GM19324 (cell line): ENCODE measurements around the gene CHST11.

Source experiments
- ATAC-seq: cut with Tn5 transposase; IDR thresholded peaks from one replicate; pipeline ENCODE4 v1.9.1; 2021; ENCODE audit warnings: mild to moderate bottlenecking, moderate library complexity; ENCODE audit not compliant: unreplicated experiment, low FRiP score

The CHST11 gene

DNA sequence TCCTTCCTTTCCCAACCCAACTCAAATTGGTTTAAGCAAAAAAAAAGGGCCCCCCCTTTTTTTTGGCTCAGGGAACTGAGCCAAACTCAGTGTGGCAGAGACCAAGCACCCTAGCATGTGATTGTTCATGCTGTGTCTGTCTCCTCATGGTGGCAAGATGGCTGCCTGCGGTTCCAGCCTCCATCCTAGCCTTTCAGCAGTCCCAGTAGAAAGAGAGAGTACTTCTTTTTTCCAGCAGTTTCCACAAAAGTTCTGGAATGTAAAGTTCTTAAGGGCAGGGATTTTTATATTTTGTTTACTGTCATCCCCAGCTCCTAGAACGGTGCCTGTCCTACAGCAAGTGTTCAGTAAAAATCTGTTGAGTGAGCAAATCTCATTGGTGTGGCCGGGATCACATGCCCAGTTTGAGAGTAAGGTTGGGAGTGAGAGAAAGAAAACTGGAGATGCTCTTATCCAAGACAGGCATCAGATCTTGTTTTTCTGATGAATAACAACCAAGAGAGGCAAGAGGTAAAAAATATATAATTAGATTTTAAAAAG, 22.4 kb downstream of the CHST11 start:
- ATAC-seq: no peak

DNA sequence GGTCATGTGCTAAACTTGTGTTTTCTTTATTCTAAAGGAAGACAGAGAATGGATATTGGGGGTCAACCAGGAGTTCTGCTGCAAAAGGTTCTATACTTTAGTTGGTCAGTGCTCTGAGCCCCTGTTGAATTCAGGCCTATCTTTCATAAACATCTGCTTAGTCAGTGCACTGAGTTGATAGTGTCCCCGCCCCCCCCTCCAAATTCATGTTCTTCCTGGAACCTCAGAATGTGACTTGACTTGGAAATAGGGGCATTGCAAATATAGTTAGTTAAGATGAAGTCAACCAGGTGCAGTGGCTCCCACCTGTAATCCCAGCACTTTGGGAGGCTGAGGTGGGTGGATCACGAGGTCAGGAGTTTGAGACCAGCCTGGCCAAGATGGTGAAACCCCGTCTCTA, 23.3 kb downstream of the CHST11 start:
- no peak for ATAC-seq

DNA sequence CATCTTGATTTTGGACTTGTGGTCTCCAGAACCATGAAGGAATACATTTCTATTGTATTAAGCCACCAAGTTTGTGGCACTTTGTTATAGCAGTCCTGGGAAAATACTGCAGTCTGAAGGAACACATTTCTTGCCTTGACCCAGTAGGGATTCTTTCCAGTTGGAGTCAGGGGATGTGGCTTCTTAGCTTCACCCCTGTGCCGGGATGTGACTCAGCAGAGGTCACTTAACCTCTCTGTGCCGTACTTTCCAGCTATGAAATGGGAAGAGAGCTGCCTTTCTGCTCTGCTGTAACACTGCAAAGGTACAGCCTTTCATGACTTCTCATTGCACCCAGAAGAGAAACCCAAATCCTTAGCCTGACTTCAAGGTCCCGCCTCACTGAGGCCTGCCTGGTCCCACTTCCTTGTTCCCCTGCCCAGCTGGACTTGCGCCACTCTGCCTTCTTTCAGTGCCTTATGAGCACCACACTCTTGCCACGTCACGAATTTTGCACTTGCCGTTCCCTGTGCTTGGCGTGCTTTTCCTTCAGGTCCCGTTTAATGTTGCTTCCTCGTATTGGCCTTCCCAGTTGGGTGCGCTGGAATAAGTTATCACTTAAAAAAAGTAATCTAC, 24.2 kb downstream of the CHST11 start:
- no peak for ATAC-seq

DNA sequence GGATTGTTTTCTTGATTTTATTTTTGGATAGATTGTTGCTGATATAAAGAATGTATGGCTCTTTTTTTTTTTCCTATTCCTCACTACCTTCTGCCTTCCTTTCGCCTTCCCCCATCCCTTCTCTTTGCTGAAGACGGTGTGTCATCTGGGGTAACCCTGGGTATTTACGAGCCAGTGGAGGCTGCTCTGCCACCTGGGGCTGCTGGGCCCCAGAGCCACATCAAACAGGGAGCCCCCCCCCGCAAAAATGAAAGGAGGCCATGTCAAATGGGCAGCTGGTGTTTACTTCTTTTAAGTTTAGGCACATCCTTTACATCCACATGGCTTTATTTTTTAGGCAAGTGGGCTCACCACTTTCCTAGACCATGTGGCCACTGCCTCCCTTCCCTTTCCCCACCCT, 25.4 kb downstream of the CHST11 start:
- ATAC-seq: no peak

DNA sequence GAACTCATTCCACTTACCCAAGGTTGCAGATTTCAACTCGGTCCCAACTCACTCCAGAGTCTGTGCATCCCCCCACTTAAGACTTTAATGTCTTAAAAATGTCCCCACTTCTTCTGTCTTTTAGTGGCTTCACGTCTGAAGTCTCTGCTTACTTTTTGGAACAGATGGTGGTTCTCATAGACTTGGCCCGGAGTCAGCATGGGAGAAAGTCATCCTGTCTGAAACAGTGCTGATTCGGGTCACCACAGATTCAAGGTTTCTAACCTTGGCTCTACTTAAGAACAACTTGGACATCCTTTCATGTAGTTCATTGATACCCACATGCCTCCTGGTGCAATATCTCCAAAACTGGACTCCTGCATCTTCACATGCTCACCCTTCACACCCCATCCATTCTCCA, 26.0 kb downstream of the CHST11 start:
- no peak for ATAC-seq

DNA sequence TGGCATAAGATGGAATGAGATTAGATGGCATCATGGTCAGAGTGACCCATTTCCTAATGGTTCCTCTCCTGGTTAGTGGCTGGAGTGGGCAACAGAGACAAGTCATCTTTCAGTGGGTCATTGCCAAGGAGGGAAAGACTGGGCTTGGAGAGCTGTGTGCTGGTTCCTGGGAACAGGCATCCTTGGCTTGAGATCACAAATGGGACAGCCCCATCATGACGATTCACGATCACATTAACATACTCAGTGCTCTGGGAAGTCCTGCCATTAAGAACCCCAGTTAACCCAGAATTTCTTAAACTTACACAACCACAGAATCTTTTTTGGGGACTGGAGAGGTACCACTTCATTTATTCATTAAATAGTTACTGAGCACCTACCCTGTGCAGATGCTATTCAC, 27.3 kb downstream of the CHST11 start:
- ATAC-seq: no peak

DNA sequence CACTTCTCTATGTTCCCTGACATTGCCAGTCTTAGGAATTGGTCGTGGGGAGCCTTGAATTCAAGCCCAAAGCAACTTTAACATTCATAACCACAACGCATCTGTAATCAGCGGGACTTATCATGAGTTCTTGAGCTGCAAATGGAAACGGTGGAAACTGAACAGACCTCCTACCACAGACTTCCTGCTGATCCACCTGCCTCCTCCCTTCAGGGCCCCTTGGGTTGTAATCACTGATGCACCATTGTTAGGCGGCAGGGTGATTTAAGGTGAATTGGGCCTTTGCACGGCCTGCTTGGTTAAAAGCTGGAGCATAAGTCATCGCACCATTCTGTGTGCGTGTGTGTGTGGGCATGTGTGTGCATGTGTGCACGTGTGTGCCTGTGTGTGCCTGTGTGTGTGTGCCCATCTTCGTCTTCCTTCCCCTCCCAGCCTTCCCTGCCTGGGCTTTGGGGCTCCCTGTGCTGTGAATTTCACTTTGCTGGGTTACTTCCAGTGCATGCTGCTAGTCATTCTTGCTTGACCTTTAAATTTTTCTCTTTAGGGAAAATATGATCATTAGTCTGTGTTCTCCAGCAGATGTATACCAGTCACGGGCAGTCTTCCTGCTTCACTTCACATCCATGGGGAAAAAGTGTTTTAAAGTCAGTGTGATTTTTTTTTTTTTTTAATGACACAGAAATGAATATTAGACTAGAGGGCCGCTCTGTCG, 29.1 kb downstream of the CHST11 start:
- no peak for ATAC-seq

DNA sequence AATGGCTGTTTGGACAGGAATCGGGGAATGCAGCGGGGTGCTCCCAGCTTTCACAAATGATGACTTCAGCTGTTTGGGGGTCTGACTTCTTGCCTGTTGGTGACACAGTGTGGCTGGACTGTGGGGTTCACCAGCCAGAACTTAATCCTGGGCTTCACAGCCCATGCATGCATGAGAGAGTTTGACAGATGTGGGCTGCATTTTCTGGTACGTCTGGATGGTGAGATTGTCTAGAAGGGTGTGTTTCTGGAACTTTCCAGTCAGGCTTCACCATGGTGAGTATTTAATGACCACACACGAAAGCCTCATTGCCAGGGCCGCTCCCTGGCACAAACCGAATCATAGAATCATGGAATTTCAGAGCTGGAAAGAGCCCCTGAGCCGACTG, 29.6 kb downstream of the CHST11 start:
- no peak for ATAC-seq

DNA sequence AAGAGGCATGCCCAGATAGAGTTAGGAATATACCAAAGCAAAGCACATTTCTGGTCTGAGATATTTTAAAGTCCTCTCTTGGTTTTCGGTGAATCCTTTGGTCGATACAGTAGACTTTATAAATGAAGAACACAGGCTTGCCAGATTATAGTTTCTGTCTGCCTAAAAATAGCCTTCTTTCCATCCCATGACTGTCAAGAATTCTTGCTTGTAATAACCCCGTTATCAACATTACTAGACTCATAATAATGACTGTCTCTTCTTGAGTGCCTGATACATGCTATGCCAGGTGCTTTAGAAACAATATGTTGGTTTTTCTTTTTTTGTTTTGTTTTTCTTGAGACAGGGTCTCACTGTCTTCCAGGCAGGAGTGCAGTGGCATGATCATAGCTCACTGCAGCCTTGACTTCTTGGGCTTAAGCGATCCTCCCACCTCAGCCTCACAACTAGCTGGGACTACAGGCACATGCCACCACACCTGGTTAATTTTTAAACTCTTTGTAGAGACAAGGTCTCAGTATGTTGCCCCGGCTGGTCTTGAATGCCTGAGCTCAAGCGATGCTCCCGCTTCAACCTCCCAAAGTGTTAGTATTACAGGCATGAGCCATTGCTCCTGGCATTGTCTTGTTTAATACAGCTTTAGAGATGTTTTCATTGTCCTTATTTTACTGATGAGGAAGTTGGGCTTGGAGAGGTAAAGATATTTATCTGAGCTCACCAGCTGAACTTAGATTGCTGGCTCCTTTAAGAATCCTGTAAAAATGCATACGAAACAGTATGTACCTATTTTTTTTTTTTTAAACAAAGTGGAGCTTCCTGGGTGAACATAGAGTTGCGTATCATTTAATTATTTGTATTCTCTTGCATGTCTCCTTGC, 30.4 kb downstream of the CHST11 start:
- ATAC-seq: no peak

DNA sequence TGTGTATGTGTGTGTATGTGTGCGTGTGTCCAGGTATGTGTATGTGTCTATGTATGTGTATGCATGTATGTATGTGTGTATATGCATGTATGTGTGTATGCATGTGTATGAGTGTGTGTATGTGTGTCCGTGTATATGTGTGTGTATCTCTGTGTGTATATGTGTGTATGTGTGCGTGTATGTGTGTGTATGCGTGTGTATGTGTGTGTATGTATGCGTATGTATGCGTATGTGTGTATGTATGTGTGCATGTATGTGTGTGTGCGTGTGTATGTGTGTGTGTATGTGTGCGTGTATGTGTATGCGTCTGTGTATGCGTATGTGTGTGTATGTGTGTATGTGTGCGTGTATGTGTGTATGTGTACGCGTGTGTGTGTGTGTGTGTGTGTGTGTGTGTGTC, 31.6 kb downstream of the CHST11 start:
- ATAC-seq: no peak

DNA sequence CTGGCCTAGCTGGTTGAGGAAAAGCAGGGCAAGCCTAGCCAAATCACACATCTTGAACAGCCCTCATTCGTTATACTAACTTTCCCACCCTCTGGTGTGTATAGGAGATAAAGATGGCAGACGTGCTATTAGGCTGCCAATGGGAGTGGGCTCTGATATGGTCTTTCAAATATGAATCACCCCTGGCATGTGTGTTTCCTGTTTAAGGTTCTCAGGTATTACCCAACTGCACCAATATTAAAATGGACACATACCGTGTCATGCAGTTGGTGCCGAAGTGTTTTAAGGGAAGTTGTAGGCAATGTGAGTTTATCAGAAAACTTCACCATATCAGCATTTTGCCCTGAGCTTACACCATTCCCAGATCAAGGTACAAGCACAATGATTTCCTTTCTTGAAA, 33.4 kb downstream of the CHST11 start:
- no peak for ATAC-seq

DNA sequence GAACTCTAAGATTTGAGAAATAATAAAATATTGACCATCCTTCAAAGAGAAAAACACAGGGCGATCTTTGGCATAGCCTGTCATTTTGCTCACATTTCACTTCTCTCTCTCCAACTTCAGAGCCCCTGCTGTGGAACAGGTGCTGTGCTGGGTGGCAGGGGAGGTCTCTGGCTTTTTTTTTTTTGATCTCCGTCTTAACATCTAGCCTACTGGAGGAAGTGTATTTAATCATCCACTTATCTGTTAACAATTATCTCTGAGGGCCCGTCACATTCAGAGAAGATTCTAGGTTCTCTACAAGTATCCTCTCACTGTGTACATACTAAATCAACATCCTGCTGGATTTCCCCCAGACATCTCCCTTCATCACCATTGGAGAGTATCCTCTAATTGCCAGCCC, 34.1 kb downstream of the CHST11 start:
- no peak for ATAC-seq

DNA sequence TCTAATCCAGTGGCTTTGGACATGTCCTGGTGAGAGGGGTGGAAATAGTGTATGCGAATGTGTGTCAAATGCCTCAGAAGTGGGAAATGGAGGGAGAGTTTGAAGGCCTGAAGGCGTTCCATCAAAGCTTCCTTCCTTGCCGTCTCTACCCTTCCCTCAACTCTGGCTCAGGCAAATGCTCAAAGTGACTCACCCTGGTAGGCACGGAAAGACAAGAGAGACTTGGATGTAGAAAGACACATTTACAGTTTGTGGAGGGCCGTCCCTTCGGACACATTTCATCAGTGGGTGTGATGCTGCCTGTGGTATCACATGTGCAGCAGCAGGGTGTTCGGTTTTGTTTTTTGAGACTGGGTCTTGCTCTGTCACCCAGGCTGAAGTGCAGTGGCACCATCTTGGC, 36.7 kb downstream of the CHST11 start:
- ATAC-seq: no peak

DNA sequence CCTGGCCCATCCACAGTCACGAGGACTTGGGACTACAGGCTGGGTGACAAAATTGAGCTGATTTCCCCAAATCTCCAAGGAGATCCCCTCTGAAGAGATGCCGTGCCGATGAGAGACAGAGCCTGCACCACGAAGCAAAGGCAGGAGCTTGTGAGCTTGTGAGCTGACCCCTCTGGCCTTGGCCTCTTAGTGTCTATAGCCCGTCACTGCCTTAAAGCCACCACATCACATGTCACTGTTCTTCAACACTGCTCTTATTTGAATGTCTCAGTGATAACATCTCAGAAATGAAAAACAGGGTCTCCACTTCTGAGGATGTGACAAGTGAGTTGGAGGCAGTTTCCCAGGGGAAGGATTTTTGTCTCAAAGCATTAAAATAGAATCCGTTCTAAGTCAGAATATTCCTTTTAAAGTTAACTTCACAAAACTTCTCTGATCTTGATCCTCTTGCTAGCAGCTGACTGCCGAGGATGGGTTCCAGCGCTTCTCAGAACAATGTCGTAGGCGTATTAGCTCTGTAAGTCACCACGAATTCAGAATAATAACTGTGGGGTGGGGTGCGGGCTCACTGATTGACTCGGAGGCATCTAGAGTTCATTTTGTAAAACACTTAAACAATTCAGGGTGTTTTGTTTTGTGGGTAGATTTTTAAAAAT, 37.5 kb downstream of the CHST11 start:
- no peak for ATAC-seq

DNA sequence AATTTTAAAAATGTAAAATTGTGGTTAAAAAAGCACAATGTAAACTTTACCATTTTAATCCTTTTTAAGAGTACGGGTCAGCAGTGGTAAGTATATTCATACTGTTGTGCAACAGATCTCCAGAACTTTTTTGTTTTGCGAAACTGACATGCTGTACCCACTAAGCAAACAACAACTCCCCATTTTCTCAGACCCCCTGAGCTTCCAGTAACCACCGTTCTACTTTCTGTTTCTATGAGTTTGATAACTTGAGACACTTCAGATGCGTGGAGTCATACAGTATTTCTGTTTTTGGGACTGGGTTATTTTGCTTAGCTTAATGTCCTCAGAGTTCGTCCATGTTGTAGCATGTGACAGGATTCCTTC, 38.0 kb downstream of the CHST11 start:
- ATAC-seq: no peak

DNA sequence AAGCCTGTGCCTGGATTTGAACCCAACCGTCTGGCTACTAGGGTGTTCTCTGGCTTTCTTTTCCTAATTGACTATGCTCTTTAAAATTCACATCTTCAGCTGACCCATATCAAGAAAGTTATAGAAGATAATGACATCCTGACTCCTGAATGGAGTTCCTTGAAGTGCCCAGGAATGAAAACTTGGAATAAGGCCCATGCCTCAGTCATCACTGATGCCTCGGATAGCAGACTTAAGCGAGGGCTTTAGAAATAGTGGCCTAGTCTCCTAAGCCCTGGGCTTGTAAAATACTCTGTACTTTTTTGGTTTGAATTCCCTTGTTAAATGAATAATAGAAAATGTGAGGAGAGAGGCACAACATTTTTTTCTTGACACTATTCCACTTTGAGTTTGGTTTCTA, 39.0 kb downstream of the CHST11 start:
- ATAC-seq: no peak

DNA sequence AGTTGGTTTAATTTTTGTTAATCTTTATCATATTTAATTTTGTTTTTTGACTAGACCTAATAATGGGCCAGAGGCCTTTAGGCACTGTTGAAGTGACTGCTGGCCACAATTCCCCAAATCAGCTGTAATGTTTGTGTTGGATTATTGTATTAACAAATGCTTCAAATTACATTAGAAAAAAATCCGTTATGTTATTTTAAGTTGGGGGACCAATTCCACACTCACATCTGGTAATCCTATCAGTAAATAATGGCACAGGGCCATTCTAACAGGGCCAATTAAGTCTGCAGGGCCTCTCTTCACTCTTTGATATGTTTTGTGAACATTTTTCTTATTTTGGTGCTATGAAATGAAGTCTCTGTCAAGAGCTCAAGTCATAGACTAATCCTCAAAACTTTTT, 39.6 kb downstream of the CHST11 start:
- no peak for ATAC-seq

DNA sequence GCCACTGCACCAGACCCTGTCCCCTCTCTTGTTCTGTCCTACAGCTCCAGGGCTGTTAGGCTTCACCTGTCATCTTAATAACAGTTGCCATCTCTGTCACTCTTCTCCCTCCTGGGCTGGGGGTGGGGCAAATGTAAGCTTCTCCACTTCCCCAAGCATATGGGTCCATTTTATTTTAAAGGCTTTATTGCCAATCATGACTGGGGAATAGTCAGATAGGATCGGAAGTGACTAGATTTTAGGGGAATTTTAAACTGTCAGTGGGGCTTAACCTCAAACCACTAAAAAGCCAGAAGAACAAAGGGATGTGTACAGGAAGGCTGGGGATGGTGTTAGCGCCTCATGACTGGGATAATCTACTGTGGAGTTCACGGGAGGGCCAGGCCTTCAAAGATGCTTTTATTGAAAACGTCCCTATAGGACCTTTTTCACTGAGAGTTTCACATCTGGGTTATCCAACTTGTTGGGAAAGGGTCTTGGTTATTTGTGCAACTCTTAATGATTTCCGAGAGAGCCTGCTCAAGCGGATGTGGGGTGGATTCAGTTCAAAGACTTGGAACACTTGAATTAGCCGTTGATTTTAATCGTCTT, 41.6 kb downstream of the CHST11 start:
- ATAC-seq: no peak

DNA sequence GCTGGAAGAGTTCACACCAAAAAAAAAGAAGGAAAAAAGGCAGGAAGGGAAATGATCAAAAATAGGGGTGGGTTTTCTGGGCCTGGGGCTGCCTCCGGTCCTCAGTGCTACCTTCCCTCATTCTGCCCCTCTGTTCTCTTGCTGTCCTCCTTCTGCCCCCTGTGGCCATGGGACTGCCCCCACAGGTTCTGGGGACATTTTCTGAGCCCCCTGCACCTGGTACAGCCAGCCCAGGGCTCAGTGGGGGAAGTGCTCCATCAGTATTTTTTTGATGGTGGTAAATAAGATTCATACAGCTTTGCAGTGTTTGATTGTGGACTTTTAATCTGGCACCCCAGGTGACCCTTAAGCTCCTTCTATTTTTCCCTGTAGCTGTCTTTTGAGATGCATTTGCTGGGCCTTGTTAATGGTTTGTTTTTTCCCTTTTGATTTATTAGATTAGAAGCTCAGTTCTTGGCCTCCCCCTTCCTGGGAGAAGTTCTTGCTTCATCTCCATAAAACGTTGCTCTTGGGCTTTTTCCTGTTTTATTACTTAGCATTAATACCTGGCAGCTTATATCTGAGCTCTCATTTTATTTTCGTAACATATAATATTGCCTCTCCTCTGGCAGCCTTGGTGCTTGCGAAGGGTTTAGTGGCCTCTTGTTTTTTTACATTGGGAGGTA, 43.1 kb downstream of the CHST11 start:
- no peak for ATAC-seq

DNA sequence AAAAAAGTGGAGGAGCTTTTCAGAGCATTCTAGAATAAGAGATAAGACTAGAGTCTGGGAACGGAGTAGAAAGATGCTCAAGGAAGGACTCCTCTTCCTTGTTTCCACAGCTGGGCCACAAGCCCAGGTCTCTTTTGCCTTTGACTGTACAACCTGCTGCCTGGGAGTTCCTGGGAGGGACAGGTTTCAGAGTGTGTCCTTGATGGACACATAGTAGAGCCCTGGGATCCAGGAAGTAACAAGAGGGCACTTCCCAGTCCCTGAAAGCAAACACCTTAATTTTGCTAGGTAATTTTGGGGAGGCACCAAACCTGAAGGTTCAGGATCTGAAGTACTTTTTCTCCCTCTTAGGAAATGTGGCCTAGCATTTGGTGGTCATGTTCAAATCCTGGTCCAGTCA, 44.4 kb downstream of the CHST11 start:
- ATAC-seq: no peak
